ENCODE measurements around the gene GGTLC2.
A peak's percentile ranks its signal among the peaks of the same experiment; 100 is the strongest.

GGTLC2 gene

GRCh38 chr22:22669093-22669492, 24.7 kb downstream of the GGTLC2 start:
- no peaks in the 10 kb centered on the region for H3K36me3 Mint-ChIP-seq
- peaks cover 12% of the 10 kb centered on the region for H3K4me1 Mint-ChIP-seq
- no peaks in the 10 kb centered on the region for H3K9me3 Mint-ChIP-seq
- H3K27ac Mint-ChIP-seq, result no peak overlapping the region
- H3K27me3 Mint-ChIP-seq, result peaks cover 1% of the 10 kb centered on the region
- no peak overlapping the region for H3K4me3 Mint-ChIP-seq
- DNase-seq (ENCODE audit: low spot score in 2 of 2), result no peak
- ATAC-seq (ENCODE audit: low read depth), result no peak

- no peaks in the 10 kb centered on the region for H3K9me3 Mint-ChIP-seq
- DNase-seq (ENCODE audit: low spot score in 2 of 2) (no peak), ATAC-seq (ENCODE audit: low read depth) (no peak)
Observed at GRCh38 chr22:22670076-22670795, 25.8 kb downstream of the GGTLC2 start.

GRCh38 chr22:22671506-22671905, 27.1 kb downstream of the GGTLC2 start:
- peaks cover 1% of the 10 kb centered on the region for H3K27me3 Mint-ChIP-seq
- H3K27ac Mint-ChIP-seq, result no peak overlapping the region
- H3K9me3 Mint-ChIP-seq, result no peaks in the 10 kb centered on the region
- H3K4me1 Mint-ChIP-seq, result peaks cover 10% of the 10 kb centered on the region
- ATAC-seq (ENCODE audit: low read depth) (no peak), DNase-seq (ENCODE audit: low spot score in 2 of 2) (no peak)
- H3K36me3 Mint-ChIP-seq, result no peaks in the 10 kb centered on the region
- no peak overlapping the region for H3K4me3 Mint-ChIP-seq

More at GRCh38 chr22:22670076-22670795, 25.8 kb downstream of the GGTLC2 start:
- Mint-ChIP-seq H3K27me3 (peaks cover 1% of the 10 kb centered on the region), H3K4me1 (peaks cover 12% of the 10 kb centered on the region), H3K36me3 (no peaks in the 10 kb centered on the region), H3K27ac (no peak overlapping the region), H3K4me3 (no peak overlapping the region)

- no peak overlapping the region for H3K4me3 Mint-ChIP-seq
- H3K36me3 Mint-ChIP-seq, result no peaks in the 10 kb centered on the region
- H3K9me3 Mint-ChIP-seq, result no peaks in the 10 kb centered on the region
- no peak overlapping the region for H3K27ac Mint-ChIP-seq
- DNase-seq (ENCODE audit: low spot score in 2 of 2) (no peak), ATAC-seq (ENCODE audit: low read depth) (no peak)
- H3K4me1 Mint-ChIP-seq, result peaks cover 8% of the 10 kb centered on the region
- H3K27me3 Mint-ChIP-seq, result peaks cover 1% of the 10 kb centered on the region
Observed at GRCh38 chr22:22673099-22673498, 28.7 kb downstream of the GGTLC2 start.

- no peak overlapping the region for H3K27ac Mint-ChIP-seq
- H3K27me3 Mint-ChIP-seq, result peaks cover 1% of the 10 kb centered on the region
- H3K4me3 Mint-ChIP-seq, result no peak overlapping the region
- H3K36me3 Mint-ChIP-seq, result no peaks in the 10 kb centered on the region
- no peak for ATAC-seq (ENCODE audit: low read depth)
- no peak for DNase-seq (ENCODE audit: low spot score in 2 of 2)
- H3K4me1 Mint-ChIP-seq, result peaks cover 12% of the 10 kb centered on the region
- no peaks in the 10 kb centered on the region for H3K9me3 Mint-ChIP-seq
Observed at GRCh38 chr22:22673628-22674027, 29.2 kb downstream of the GGTLC2 start.

- Mint-ChIP-seq H3K27ac (no peak overlapping the region), H3K4me1 (peaks cover 15% of the 10 kb centered on the region), H3K27me3 (peaks cover under 1% of the 10 kb centered on the region), H3K4me3 (no peak overlapping the region), H3K36me3 (no peaks in the 10 kb centered on the region), H3K9me3 (no peaks in the 10 kb centered on the region)
- no peak for ATAC-seq (ENCODE audit: low read depth)
- DNase-seq (ENCODE audit: low spot score in 2 of 2), result no peak
Observed at GRCh38 chr22:22674467-22674866, 30.1 kb downstream of the GGTLC2 start.

GRCh38 chr22:22678970-22679369, 34.6 kb downstream of the GGTLC2 start:
- no peaks in the 10 kb centered on the region for H3K36me3 Mint-ChIP-seq
- no peaks in the 10 kb centered on the region for H3K9me3 Mint-ChIP-seq
- ATAC-seq (ENCODE audit: low read depth) (no peak), DNase-seq (ENCODE audit: low spot score in 2 of 2) (no peak)
- H3K27ac Mint-ChIP-seq, result no peak overlapping the region
- no peaks in the 10 kb centered on the region for H3K27me3 Mint-ChIP-seq
- H3K4me1 Mint-ChIP-seq, result peaks cover 31% of the 10 kb centered on the region
- no peak overlapping the region for H3K4me3 Mint-ChIP-seq

- DNase-seq (ENCODE audit: low spot score in 2 of 2), result no peak
- H3K27ac Mint-ChIP-seq, result no peak overlapping the region
- ATAC-seq (ENCODE audit: low read depth), result no peak
- no peaks in the 10 kb centered on the region for H3K27me3 Mint-ChIP-seq
- H3K36me3 Mint-ChIP-seq, result no peaks in the 10 kb centered on the region
- H3K4me1 Mint-ChIP-seq, result peaks cover 37% of the 10 kb centered on the region
- no peaks in the 10 kb centered on the region for H3K9me3 Mint-ChIP-seq
- no peak overlapping the region for H3K4me3 Mint-ChIP-seq
Observed at GRCh38 chr22:22680396-22680795, 36.0 kb downstream of the GGTLC2 start.

GRCh38 chr22:22681221-22681739, 36.9 kb downstream of the GGTLC2 start:
- H3K4me1 Mint-ChIP-seq, result peaks cover 41% of the 10 kb centered on the region
- no peaks in the 10 kb centered on the region for H3K27me3 Mint-ChIP-seq
- DNase-seq (ENCODE audit: low spot score in 2 of 2) (no peak), ATAC-seq (ENCODE audit: low read depth) (peak; percentile 41)
- H3K9me3 Mint-ChIP-seq, result no peaks in the 10 kb centered on the region
- H3K27ac Mint-ChIP-seq, result no peak overlapping the region
- H3K36me3 Mint-ChIP-seq, result no peaks in the 10 kb centered on the region
- no peak overlapping the region for H3K4me3 Mint-ChIP-seq

- Mint-ChIP-seq H3K27ac (no peak overlapping the region), H3K4me3 (no peak overlapping the region), H3K4me1 (peaks cover 50% of the 10 kb centered on the region), H3K27me3 (no peaks in the 10 kb centered on the region), H3K9me3 (no peaks in the 10 kb centered on the region), H3K36me3 (no peaks in the 10 kb centered on the region)
- DNase-seq (ENCODE audit: low spot score in 2 of 2), result no peak
- ATAC-seq (ENCODE audit: low read depth), result no peak
Observed at GRCh38 chr22:22682196-22682595, 37.8 kb downstream of the GGTLC2 start.

GRCh38 chr22:22682807-22683667, 38.6 kb downstream of the GGTLC2 start:
- Mint-ChIP-seq H3K27ac (no peak overlapping the region), H3K4me1 (peaks cover 58% of the 10 kb centered on the region), H3K9me3 (no peaks in the 10 kb centered on the region), H3K36me3 (no peaks in the 10 kb centered on the region), H3K4me3 (no peak overlapping the region), H3K27me3 (no peaks in the 10 kb centered on the region)
- ATAC-seq (ENCODE audit: low read depth) (no peak), DNase-seq (ENCODE audit: low spot score in 2 of 2) (no peak)

- H3K4me1 Mint-ChIP-seq, result peaks cover 52% of the 10 kb centered on the region
- no peaks in the 10 kb centered on the region for H3K27me3 Mint-ChIP-seq
- H3K27ac Mint-ChIP-seq, result no peak overlapping the region
- H3K9me3 Mint-ChIP-seq, result no peaks in the 10 kb centered on the region
- ATAC-seq (ENCODE audit: low read depth) (no peak), DNase-seq (ENCODE audit: low spot score in 2 of 2) (no peak)
- H3K4me3 Mint-ChIP-seq, result no peak overlapping the region
- H3K36me3 Mint-ChIP-seq, result no peaks in the 10 kb centered on the region
Observed at GRCh38 chr22:22683668-22684361, 39.4 kb downstream of the GGTLC2 start.

- Mint-ChIP-seq H3K27ac (peak overlapping the region; percentile 60), H3K4me3 (peak overlapping the region; percentile 41), H3K9me3 (no peaks in the 10 kb centered on the region), H3K4me1 (peaks cover 50% of the 10 kb centered on the region), H3K27me3 (no peaks in the 10 kb centered on the region), H3K36me3 (no peaks in the 10 kb centered on the region)
- DNase-seq (ENCODE audit: low spot score in 2 of 2) (peak; percentile 46 to 53), ATAC-seq (ENCODE audit: low read depth) (peak; percentile 74)
Observed at GRCh38 chr22:22684580-22685561, 40.5 kb downstream of the GGTLC2 start.
